Measurements from ENCODE around the gene PRDM13.
"Not testable (repeated sequence)": the region's sequence is repeated elsewhere in the genome, so short reads cannot be mapped to it uniquely, and the experiment has no call there.

The PRDM13 gene

GRCh38 chr6:99629293-99629692 is 22.7 kb downstream of the PRDM13 start:
- no peak for DNase-seq

GRCh38 chr6:99637629-99638028 is 31.0 kb downstream of the PRDM13 start:
- no peak for DNase-seq

GRCh38 chr6:99638358-99638757 is 31.7 kb downstream of the PRDM13 start:
- DNase-seq = not testable (repeated sequence)

- DNase-seq = no peak
Measured at GRCh38 chr6:99641270-99641669, 34.6 kb downstream of the PRDM13 start.

GRCh38 chr6:99645986-99646385 is 39.4 kb downstream of the PRDM13 start:
- no peak for DNase-seq

- DNase-seq = not testable (repeated sequence)
Measured at GRCh38 chr6:99650091-99650571, 43.5 kb downstream of the PRDM13 start.

- no peak for DNase-seq
Measured at GRCh38 chr6:99660206-99660605, 53.6 kb downstream of the PRDM13 start.

GRCh38 chr6:99661870-99662269 is 55.2 kb downstream of the PRDM13 start:
- no peak for DNase-seq

GRCh38 chr6:99662616-99663015 is 56.0 kb downstream of the PRDM13 start:
- DNase-seq = no peak

All from inflammatory macrophage (primary cell).